Dedifferentiated amniotic fluid mesenchymal stem cell (primary cell): Measurements from ENCODE around the gene GALNT13.

Source experiments
- DNase-seq: peaks from one replicate; pipeline ENCODE4 v3.0.0-alpha.2; 2016; ENCODE audit errors: extremely low spot score

GALNT13 gene

DNA sequence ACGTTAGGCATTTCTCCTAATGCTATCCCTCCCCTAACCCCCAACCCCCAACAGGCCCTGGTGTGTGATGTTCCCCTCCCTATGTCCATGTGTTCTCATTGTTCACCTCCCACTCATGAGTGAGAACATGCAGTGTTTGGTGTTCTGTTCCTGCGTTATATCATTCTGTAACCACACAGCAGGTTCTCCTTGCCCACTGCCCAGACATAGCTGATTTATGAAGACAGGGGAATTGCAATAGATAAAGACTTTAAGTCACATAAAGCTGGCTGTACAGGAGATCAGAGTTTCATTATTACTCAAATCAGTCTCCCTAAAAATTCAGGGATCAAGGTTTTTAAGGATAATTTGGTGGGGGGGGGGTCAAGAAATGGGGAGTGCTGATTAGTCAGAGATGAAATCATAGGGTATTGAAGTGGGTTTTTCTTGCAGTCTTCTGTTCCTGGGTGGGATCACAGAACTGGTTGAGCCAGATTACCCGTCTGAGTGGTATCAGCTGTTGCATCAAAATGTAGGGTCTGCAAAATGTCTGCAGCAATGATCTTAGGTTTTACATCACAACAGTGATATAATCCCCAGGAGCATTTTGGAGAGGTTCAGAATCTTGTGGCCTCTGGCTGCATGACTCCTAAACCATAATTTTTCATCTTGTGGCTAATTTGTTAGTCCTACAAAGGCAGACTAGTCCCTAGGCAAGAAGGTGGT lies 434.7 kb downstream of the GALNT13 start:
- no peak for DNase-seq

- no peak for DNase-seq
These were observed 435.3 kb downstream of the GALNT13 start for GRCh38 chr2:154307007-154307406.

DNA sequence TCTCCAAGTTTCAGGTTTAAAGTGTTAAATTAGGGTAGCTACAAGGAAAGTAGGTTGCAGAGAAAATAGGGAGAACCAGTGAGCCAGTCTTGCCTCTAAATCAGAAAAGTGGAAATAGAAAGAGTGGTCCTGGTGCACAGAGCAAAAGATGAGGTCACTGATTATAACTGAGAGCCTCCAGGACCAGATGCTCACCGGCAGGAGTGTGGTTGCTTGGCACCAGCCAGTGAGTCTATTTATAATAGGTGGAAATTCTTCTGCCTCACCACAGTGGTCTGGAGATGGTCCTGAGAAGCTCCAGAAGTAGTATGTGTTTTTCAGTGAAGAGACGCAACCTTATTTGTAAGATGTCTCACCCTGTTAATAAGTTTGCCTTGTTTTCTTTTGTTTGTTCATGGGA lies 452.9 kb downstream of the GALNT13 start:
- DNase-seq: no peak

GRCh38 chr2:154329510-154329909 lies 457.8 kb downstream of the GALNT13 start:
- no peak for DNase-seq

DNA sequence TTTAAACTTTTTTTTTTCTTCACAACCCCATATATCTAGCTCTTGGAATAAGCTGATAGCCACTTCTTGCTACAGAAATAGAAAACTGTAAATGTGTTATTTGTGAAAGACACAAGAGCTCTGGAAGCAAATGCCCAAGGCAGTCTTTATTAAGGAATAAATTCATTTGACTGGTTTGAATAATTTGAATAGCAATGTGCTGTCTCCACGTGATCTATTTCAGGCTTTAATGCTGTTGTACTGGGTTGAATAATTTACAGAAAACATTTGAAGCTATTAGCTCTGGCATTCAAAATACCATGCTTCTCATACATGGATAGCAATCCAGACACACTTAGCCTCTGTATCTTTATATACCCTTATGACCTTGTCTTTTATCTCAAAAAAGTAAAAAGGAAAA lies 460.1 kb downstream of the GALNT13 start:
- DNase-seq: no peak

DNA sequence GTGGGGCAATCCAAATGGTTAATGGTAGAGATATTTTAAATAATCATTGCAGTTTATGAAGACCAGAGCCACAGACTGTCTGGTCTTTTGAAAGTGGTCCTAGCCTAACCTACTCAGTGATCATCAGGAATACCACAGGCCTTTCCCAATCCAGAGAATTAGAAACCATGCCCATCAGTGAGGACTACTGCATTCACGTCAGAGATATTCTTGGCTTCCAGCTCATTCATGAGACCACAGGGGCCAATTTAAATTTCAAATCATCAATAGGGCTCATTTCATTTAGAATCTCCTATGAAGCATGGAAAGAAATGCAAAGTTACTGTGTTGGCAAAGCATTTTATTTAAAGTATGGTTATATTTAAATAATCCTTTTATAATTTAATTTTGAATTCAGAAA lies 464.5 kb downstream of the GALNT13 start:
- DNase-seq: no peak

DNA sequence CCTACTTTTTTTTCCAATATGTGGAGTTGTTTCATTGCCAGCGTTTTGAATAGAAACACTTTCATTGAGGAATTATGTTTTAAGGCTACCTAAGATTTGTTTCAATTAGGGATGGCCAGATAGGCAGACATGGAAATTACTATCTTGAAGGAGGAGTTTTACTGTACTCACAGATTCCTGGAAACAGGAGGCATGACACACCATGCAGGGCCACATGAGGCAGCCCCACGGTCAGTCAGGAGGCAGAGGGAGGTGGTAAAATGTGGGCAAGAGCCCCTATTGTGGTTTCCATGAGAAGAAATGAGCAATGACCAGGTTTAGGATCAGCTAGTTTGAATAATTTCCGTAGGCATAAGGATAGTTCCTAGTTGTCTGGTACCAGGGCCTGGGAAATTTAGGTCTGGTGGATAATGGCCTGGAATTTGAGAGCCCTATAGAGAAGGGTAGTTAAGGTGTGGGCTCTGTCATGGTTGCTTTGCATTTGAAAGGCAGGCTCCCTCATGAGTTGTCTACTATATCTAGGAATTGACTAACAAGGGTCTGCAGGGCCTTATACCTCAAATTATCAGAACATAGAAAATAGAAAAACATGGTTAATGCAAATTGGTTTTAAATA lies 466.7 kb downstream of the GALNT13 start:
- no peak for DNase-seq

DNA sequence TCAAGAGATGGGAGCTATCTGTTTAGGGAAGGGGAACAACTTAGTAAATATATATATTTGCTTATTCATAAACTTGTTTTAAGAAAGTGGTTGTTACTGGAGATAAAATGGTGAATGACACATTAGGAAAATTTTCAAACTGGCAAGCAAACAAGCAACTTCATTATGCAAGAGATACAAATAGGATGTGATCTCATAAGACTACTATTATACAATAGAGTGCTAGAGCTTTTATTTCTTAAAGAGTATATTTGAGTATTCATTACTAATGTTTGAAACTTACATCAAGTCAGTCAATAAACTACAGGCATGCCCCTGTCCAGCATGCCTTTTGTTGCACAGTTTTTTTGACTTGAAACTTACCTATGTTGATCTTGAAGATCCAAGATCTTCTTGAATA lies 471.6 kb downstream of the GALNT13 start:
- no peak for DNase-seq

DNA sequence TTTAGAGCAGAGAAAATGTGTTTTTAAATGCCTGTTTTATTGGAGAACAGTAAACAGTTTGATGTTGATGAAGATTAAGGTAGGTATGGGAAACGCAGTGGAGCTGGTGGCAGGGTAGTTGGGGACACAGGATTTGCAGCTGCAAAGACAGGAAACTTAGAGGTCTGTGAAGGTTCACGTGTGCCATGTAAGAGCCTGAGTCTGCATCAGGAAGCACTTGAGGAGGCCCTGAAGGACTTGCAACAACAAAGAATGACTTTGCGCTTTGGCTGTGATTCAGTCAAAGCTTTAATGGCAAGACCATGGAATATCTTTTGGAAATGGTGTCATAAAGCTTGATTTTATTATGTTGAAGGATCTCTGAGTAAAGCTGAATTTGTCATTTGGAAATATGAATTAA lies 479.2 kb downstream of the GALNT13 start:
- no peak for DNase-seq

DNA sequence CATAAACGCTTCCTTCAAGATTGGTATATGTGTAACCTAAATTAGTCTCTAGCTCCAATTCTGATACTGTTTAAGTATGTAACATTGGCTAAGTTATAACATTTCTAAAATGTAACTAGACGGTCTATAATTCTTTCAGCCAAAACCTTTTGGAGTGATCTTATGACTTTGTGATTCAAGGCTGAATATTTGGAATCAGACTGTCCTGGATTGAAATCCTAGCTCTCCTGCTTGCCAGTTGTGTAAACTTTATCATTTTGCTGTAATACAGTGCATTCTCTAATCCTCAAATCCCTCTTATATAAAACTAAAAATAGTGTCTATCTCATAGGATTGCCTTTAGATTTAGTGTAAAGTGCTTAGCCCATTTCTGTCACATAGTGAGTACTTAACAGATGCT lies 489.6 kb downstream of the GALNT13 start:
- no peak for DNase-seq

GRCh38 chr2:154368153-154368552 lies 496.4 kb downstream of the GALNT13 start:
- no peak for DNase-seq

- no peak for DNase-seq
These were observed 499.2 kb downstream of the GALNT13 start for GRCh38 chr2:154370873-154371272.

DNA sequence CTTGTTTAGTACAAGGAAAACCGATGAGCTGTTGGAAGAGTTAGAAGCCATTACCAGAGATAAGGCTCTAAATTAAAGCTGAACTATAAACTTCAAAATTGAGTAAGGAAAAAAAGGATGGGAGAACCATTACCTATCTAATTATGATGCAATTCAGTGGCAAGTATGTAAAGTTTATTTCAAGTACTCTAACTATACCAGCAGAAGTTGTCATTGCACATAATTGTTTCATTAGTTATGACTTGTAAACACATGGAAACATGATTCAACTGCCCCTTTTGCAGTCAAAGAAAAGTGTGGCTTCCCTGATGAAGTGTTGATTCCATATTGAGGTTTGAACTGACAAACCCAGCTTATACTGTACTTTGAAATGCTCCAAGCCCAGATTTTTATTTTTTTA lies 502.7 kb downstream of the GALNT13 start:
- DNase-seq: no peak

- no peak for DNase-seq
These were observed 503.8 kb downstream of the GALNT13 start for GRCh38 chr2:154375579-154375931.

GRCh38 chr2:154381931-154382794 lies 510.4 kb downstream of the GALNT13 start:
- DNase-seq: no peak

DNA sequence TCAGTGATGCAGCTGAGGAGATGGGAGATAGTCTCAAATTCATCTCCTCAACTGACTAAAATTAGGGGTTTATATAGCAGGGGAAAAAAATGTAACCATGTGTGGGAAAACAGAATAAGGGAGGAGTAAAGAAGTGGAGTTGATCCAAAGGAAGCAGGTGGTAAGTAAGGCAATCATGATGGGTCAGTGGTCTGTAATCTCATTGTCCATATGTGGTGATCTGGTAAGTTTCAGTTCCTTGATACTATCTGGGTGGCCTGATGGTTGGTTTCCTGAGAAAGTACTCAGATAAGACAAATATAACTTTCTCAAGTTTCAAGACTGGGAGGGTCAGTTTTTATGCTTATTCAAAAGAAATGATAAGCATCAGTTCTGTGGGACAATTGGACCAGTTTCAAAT lies 514.5 kb downstream of the GALNT13 start:
- DNase-seq: no peak

DNA sequence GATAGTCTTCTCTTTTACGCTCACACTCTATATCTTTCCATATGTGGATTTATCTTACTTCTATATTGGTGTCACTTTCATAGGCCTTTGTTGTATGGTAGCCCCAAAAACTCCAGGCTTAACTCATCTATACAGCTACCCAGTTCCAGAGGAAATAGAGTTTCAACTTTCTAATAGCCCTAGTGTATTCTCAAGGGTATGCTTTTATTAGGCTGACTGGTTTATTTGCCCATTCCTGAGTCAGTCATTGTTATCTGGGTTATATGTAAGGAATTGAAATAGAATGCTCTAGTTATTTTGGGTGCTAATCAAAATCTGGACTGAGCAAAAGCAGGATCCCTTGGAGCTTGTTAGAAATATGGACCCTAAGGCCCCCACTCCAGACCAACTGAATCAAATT lies 519.3 kb downstream of the GALNT13 start:
- no peak for DNase-seq

GRCh38 chr2:154392256-154392655 lies 520.5 kb downstream of the GALNT13 start:
- DNase-seq: no peak

GRCh38 chr2:154394600-154394999 lies 522.9 kb downstream of the GALNT13 start:
- DNase-seq: no peak

DNA sequence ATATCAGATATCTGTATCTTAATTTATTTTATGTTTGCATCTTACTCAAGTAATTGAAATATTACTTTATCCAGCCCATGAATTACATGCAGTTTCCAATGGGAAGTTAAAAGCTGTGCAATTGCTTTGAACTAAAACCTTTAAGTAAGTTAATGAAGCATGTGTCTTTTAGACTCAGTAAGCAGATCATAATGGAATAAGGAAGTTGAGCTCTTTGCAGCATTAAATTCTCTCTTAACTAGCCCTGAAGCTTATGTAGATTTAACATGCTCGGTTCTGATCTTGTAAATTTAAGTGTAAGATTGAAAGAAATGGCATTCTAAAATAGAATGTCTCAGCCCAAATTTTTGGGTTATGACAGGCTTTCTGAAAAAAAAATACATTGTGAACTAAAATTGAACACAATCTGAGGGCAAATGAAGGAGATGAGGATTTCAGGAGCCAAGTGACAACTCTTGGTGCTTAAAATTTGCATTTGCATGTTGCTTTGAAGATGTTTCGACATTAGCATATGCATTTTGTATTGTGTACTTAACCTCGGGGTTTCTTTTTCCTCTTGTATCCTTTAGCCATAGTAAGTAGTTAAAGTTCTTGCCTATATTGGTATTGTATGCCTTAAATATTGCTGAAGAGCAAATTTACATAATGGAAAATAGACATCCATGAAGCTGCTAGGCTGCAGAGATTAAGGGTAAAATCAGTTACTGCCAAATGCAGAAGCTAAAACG lies 529.0 kb downstream of the GALNT13 start:
- no peak for DNase-seq

DNA sequence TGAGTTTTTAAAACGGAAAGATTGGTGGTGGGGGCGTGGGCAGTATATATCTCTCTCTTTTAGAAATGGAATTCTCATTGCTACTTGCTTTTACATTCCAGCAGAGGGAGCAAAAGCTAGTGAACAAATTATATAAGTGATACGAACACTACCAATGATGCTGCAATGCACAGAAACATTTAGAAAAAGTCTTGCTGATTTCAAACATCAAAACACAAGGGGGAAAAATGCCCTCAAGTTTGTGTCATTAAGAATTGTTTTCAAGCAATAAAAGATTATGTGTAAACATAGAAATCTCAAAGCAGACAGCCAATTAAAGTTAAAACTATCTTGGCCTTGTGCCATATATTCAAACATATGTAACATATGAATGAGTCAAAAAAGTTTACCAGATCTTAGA lies 530.5 kb downstream of the GALNT13 start:
- peak; percentile 22 for DNase-seq

DNA sequence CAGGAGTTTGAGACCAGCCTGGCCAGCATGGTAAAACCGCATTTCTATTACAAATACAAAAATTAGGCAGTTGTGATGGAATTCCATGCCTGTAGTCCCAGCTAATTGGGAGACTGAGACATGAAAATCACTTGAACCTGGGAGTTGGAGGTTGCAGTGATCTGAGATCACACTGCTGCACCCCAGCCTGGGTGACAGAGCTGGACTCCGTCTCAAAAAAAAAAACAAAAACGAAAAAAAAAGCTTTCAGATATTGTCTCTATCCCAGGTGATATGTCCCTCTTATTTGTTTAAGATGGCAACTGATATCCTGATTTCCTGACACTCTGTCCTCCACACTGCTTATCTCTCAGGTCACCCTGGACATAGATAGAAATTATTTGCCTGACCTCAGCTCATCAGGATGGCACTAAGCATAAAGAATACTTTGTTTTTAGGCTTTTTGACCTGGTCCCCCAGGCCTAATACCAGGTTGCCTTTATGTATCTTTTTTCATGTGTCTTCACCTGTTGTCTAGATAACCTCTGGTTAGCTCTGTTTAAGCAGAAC lies 531.6 kb downstream of the GALNT13 start:
- DNase-seq: no peak
